Heart left ventricle (tissue), 13 donors: Measurements from ENCODE around the gene KBTBD3.

Experiments used
- CTCF ChIP-seq, 12 donors: fragments of 200-600 bp; sonication (generic) in 4 of 12; IDR thresholded peaks; one replicate each; pipeline versions ENCODE4 v1.5.0 to v1.8.0; 2018 to 2022; ENCODE audit warnings: antibody characterized with exemption in 12 of 12, mild to moderate bottlenecking in 5 of 12
- POLR2A ChIP-seq, 2 donors: fragments of 450-650 bp; IDR thresholded peaks; one replicate each; pipeline ENCODE4 v1.6.1; 2017; ENCODE audit warnings: antibody characterized with exemption in 2 of 2, mild to moderate bottlenecking in 2 of 2, moderate library complexity in 2 of 2
- donor health status: ischemic (EF 13 %, LVEDD 7.1; RV severe dilation, severe dysfunction).
- donor health status: DM: no; HTN: yes; CAD: no.
- donor health status: DM: no; HTN: no; CAD: no.
- donor health status: ischemic (EF 25% LVEDD 6.9; RV normal size, moderate dysfunction).
- donor health status: ischemic (EF 25% LVEDD 5.7; RV mildly dilated, moderate dysfunction).
- donor health status: ischemic (EF 35%, LVEDD 5.7; RV mildly dilated, moderate dysfunction).
- donor health status: nonischemic (EF 11% LVEDD 7.7; RV severe dilation, severe dysfunction).
- donor health status: DM: yes; HTN: yes; CAD: no.
- donor health status: PGD.
- donor health status: ischemic (EF 29% LVEDD 5.4; RV normal size, mild dysfunction).
- donor health status: nonischemic (EF 23%, LVEDD 6.1; RV moderate dilation, normal function).

GRCh38 chr11:106091480-106092123, 14.5 kb upstream of the KBTBD3 start:
- TF ChIP-seq CTCF (IDR thresholded peaks at IDR 0.05), result no peak
- TF ChIP-seq POLR2A (IDR thresholded peaks at IDR 0.05), result no peak
